Transverse colon (tissue), 4 donors: ENCODE measurements around the gene ARHGAP23. TPM values are rescaled to one million over a fixed set of nuclear protein-coding genes. Genes with fewer than 3 reads are reported as not detected.
"Not testable (repeated sequence)": the region's sequence is repeated elsewhere in the genome, so short reads cannot be mapped to it uniquely, and the experiment has no call there.

Experiments used
- DNase-seq: peaks from one replicate; pipeline ENCODE4 v3.0.0-alpha.2; 2019
- H3K27ac ChIP-seq, 4 donors: fragments of 200-600 bp; sonication (generic); 2 replicates each; pipeline ENCODE4 v1.5.1; 2016 to 2018; ENCODE audit warnings: inconsistent platforms in 4 of 4
- H3K27me3 ChIP-seq: fragments of 200-600 bp; sonication (generic); 2 replicates; pipeline ENCODE4 v1.5.1; 2017; ENCODE audit warnings: inconsistent platforms
- H3K36me3 ChIP-seq, 4 donors: fragments of 200-600 bp; sonication (generic); 2 replicates each; pipeline ENCODE4 v1.5.1; 2017 to 2019; ENCODE audit warnings: inconsistent platforms in 4 of 4
- H3K4me1 ChIP-seq, 4 donors: fragments of 200-600 bp; sonication (generic); 2 replicates each; pipeline ENCODE4 v1.5.1; 2017 to 2020; ENCODE audit warnings: inconsistent platforms in 4 of 4
- H3K4me3 ChIP-seq, 4 donors: fragments of 200-600 bp; sonication (generic); 1 replicate in 1 of 4; 2 replicates in 3 of 4; pipeline versions ENCODE4 v1.5.1 to v1.6.1; 2017 to 2019; ENCODE audit warnings: inconsistent platforms in 4 of 4
- H3K9me3 ChIP-seq, 2 donors: fragments of 200-600 bp; sonication (generic); 2 replicates each; pipeline ENCODE4 v1.5.1; 2017 to 2019; ENCODE audit warnings: inconsistent platforms in 2 of 2
- EP300 ChIP-seq: sonication (generic); formaldehyde crosslinking; IDR thresholded peaks from one replicate; pipeline ENCODE4 v1.6.1; 2017; ENCODE audit warnings: antibody characterized with exemption, low read depth
- POLR2A ChIP-seq: fragments of 450-650 bp; IDR thresholded peaks from one replicate; pipeline ENCODE4 v1.6.1; 2016; ENCODE audit warnings: antibody characterized with exemption, mild to moderate bottlenecking, moderate library complexity
- POLR2AphosphoS5 ChIP-seq, 3 donors: sonication (generic); formaldehyde crosslinking; IDR thresholded peaks; one replicate each; pipeline ENCODE4 v1.6.1; 2016; ENCODE audit warnings: antibody characterized with exemption in 3 of 3
- WGBS, 2 donors: methylation state at CpG; one replicate each; pipeline ENCODE4 v1.1.5; 2018; ENCODE audit warnings: low coverage in 1 of 2; 5-methylcytosine and 5-hydroxymethylcytosine counted together
- in situ Hi-C, 4 donors: fragments of 200-750 bp; cut with MboI; loops; one replicate each; pipeline versions ENCODE4 v1.15.0 to v1.15.1; 2017; ENCODE audit warnings: low sequenced_read_pairs in 3 of 4, low pct_ligation_motif_present in 1 of 4, low pct_unique_long_range_greater_than_20kb in 1 of 4
- intact Hi-C: fragments of 100-400 bp; cut with DNase I; formaldehyde crosslinking; loops from one replicate; pipeline ENCODE4 v1.15.1; 2023; ENCODE audit warnings: low total_unique reads
- total RNA-seq, 4 donors: library from RNA; depleted of rRNA; stranded (reverse); fragments of >200 nt; gene quantifications; one replicate each; pipeline ENCODE4 v1.1.0, GENCODE V29; 2016
- TF ChIP-seq, protein P1 (sequence below), 5 experiments: fragments of 200-600 bp in 3 of 5; fragments of 450-650 bp in 2 of 5; sonication (generic) in 3 of 5; IDR thresholded peaks; 1 replicate in 2 of 5; 2 replicates in 3 of 5; pipeline ENCODE4 v1.5.1; 2016 to 2017; ENCODE audit warnings: antibody characterized with exemption in 5 of 5, inconsistent platforms in 3 of 5, mild to moderate bottlenecking in 2 of 5, moderate library complexity in 1 of 5

ARHGAP23 gene
- total RNA-seq, 4 donors from 2014 or later = 4.5 to 21.7 (median 17.0) TPM

DNA sequence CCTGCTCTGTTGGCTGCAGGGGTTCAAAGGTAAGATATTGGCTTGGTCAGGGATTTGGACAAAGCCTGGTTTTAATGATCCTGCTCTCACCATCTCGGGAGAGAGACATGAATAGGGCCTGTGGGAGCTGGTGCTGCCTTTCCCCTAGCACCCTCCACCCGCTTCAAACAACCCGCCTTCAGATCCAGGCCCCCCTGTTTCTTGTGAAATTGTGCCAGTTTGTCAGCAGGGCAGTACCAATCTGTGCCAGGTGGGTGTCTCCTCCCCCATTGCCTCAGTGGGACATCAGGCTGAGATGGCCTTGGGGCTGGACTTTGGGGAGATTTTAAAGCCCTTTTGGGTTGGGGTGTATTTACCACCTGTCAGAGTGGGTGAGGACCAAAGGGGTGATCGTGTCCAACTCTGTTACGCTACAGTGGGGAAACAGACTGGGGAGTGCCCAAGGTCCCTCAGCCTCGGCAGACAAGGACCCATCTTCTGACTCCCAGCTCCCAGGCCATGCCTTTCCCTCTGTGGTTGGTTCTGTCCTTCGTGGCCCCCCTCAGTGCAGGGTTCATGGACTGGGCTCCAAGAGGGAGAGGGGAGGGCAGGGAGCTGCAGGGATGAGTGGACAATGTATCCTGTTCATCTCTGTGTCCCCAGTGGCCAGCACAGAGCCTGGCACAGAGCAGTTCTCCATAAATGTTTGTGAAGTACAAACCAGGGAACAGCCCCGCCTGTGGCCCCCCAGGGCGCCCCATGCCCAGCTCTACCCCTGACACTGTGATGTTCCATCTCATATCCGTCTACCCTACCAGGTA lies 3.3 kb downstream of the ARHGAP23 start:
- H3K27me3 ChIP-seq = peaks cover 8% of the 10 kb centered on the region
- H3K27ac ChIP-seq = peak overlapping the region in 2 of 4 donors; percentile 30 to 96
- H3K36me3 ChIP-seq = no peaks in the 10 kb centered on the region
- H3K4me3 ChIP-seq = no peak overlapping the region
- TF ChIP-seq, protein P1, sequence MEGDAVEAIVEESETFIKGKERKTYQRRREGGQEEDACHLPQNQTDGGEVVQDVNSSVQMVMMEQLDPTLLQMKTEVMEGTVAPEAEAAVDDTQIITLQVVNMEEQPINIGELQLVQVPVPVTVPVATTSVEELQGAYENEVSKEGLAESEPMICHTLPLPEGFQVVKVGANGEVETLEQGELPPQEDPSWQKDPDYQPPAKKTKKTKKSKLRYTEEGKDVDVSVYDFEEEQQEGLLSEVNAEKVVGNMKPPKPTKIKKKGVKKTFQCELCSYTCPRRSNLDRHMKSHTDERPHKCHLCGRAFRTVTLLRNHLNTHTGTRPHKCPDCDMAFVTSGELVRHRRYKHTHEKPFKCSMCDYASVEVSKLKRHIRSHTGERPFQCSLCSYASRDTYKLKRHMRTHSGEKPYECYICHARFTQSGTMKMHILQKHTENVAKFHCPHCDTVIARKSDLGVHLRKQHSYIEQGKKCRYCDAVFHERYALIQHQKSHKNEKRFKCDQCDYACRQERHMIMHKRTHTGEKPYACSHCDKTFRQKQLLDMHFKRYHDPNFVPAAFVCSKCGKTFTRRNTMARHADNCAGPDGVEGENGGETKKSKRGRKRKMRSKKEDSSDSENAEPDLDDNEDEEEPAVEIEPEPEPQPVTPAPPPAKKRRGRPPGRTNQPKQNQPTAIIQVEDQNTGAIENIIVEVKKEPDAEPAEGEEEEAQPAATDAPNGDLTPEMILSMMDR (IDR thresholded peaks at IDR 0.05) = no peak
- no peak for TF ChIP-seq EP300
- no peak for TF ChIP-seq POLR2A
- H3K4me1 ChIP-seq = peaks cover 9 to 25% (median 18%) of the 10 kb centered on the region in 4 donors
- intact Hi-C loops = no loop called here
- WGBS, 2 donors = 79 to 100% methylated on average over 3 to 10 of the region's 10 CpGs
- no peaks in the 10 kb centered on the region for H3K9me3 ChIP-seq
- no peak for DNase-seq
- in situ Hi-C loops = loop anchor here in 1 of 4 donors (5.0 kb wide), 1 partner anchor 56 kb away; no protein-coding TSS in a partner anchor

DNA sequence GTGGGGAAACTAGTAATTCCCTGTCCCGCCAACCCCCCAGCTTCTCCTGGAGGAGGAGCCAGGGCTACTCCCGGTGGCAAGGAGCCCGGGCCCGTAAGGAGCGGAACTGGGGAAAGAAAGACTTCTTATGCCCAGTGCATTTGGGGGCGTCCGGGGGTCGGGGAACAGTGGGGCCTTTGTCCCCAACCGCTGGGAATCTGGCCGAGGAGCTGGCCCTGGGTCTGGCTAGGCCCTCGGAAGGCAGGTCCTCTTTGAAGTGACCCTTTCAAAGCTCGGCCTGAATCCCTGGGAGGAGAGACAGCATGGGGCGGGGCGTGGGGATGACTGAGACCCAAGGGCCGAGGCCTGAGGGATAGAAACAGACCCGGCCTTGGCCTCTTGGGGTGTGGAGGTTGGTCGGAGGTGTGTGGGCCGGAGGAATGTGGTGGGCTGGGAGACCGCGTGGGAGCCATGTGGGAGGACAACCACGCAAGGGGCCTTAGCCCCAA lies 6.0 kb downstream of the ARHGAP23 start:
- intact Hi-C loops (no loop called here), in situ Hi-C loops (loop anchor here in 1 of 4 donors (5.0 kb wide), 1 partner anchor 53 kb away; no protein-coding TSS in a partner anchor)
- Histone ChIP-seq H3K27ac (peak overlapping the region in 2 of 4 donors; percentile 43 to 51), H3K4me3 (no peak overlapping the region), H3K36me3 (no peaks in the 10 kb centered on the region), H3K4me1 (peaks cover 0 to 11% (median 1%) of the 10 kb centered on the region in 4 donors), H3K9me3 (no peaks in the 10 kb centered on the region), H3K27me3 (no peaks in the 10 kb centered on the region)
- no peak for DNase-seq
- 80% methylated on average over 21 of the region's 21 CpGs; no CpG with 5 or more reads in 1 of the 2 donors for WGBS, 2 donors
- TF ChIP-seq POLR2A = no peak
- TF ChIP-seq, protein P1 (IDR thresholded peaks at IDR 0.05) = no peak
- no peak for TF ChIP-seq EP300
- no peak for TF ChIP-seq POLR2AphosphoS5 (IDR thresholded peaks at IDR 0.05)

DNA sequence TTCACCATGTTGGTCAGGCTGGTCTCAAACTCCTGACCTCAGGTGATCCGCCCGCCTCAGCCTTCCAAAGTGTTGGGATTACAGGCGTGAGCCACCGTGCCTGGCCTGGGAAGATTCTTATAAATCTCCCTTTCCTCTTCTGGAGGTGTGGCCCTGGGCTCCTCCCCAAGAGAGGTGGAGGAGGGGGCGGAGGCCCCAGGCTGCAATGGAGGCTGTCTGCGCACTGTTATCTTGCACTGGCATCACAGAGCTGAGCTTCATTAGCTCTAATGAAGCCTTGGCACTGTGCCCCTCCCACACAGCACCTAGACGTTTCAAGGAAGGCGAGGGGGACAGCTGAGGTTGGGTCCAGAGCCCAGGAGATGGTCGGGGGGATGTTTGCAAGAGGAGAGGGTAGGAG lies 7.5 kb downstream of the ARHGAP23 start:
- no peaks in the 10 kb centered on the region for H3K27me3 ChIP-seq
- intact Hi-C loops = no loop called here
- WGBS, 2 donors = 79% methylated on average over 9 of the region's 9 CpGs; no CpG with 5 or more reads in 1 of the 2 donors
- no peak overlapping the region for H3K4me3 ChIP-seq
- TF ChIP-seq POLR2AphosphoS5 (IDR thresholded peaks at IDR 0.05) = no peak
- no peak for TF ChIP-seq EP300
- TF ChIP-seq, protein P1 (IDR thresholded peaks at IDR 0.05) = no peak
- no peak for TF ChIP-seq POLR2A
- H3K9me3 ChIP-seq = no peaks in the 10 kb centered on the region
- H3K27ac ChIP-seq = no peak overlapping the region
- in situ Hi-C loops = no loop called here
- DNase-seq = no peak
- H3K36me3 ChIP-seq = no peaks in the 10 kb centered on the region
- peaks cover 0 to 3% (median under 1%) of the 10 kb centered on the region in 4 donors for H3K4me1 ChIP-seq

DNA sequence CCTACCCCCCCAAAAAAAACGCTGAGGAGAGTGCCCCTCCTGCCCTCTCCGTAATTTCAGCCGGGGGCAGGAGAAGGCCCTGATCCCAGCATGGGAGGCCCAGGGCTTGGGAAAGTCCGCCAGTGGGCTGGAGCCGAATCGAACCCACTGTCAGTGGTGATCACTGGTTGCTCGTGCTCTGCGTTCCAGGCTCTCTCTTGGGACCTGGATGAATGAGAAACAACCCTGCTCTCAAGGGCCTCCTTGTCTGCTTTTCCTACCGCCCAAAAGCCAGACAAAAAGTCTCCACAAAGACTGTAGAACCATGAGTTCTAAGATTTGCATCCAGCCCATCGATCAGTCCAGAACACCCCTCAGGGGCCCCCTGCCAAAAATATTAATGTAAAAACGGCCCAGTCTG lies 8.1 kb downstream of the ARHGAP23 start:
- no peak for DNase-seq
- no peaks in the 10 kb centered on the region for H3K27me3 ChIP-seq
- intact Hi-C loops = no loop called here
- in situ Hi-C loops = no loop called here
- H3K27ac ChIP-seq = no peak overlapping the region
- H3K4me1 ChIP-seq = peaks cover 0 to 9% (median 5%) of the 10 kb centered on the region in 4 donors
- 69% methylated on average over 11 of the region's 11 CpGs; no CpG with 5 or more reads in 1 of the 2 donors for WGBS, 2 donors
- no peaks in the 10 kb centered on the region for H3K36me3 ChIP-seq
- no peaks in the 10 kb centered on the region for H3K9me3 ChIP-seq
- TF ChIP-seq POLR2AphosphoS5 (IDR thresholded peaks at IDR 0.05) (no peak), POLR2A (no peak), EP300 (no peak)
- TF ChIP-seq, protein P1 (IDR thresholded peaks at IDR 0.05) = no peak
- H3K4me3 ChIP-seq = no peak overlapping the region

DNA sequence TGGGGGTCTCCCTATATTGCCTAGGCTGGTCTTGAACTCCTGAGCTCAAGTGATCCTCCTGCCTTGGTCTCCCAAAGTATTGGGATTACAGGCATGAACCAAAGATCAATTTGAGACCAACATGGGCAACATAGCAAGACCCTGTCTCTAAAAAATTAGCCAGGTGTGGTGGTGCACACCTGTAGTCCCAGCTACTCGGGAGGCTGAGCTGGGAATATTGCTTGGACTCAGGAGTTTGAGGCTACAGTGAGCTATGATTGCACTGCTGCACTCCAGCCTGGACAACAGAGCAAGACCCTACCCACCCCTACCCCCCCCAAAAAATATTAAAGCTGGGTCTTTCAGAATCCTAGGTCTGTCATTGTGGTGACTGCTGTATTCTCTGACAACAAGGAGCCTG lies 9.0 kb downstream of the ARHGAP23 start:
- intact Hi-C loops, H3K36me3 ChIP-seq, DNase-seq, H3K27me3 ChIP-seq, H3K9me3 ChIP-seq, in situ Hi-C loops, H3K4me3 ChIP-seq, H3K27ac ChIP-seq: not testable (repeated sequence)
- peaks cover 0 to 14% (median 9%) of the 10 kb centered on the region in 4 donors for H3K4me1 ChIP-seq
- 60% methylated on average over 1 of the region's 1 CpG; no CpG with 5 or more reads in 1 of the 2 donors for WGBS, 2 donors
